Chondrocyte (in vitro differentiated cells): ENCODE results near the gene ESR1. TPM values are rescaled to one million over a fixed set of nuclear protein-coding genes. Genes with fewer than 3 reads are reported as not detected.
A peak's percentile ranks its signal among the peaks of the same experiment; 100 is the strongest.

Source experiments
- DNase-seq: peaks from one replicate; pipeline ENCODE4 v3.0.0; 2021; ENCODE audit warnings: mixed read lengths, low spot score
- H3K27ac Mint-ChIP-seq: one replicate; pipeline ENCODE4 v1.8.0; 2021; ENCODE audit warnings: mild to moderate bottlenecking, moderate library complexity, mixed read lengths; ENCODE audit not compliant: unreplicated experiment
- H3K27me3 Mint-ChIP-seq: 2 replicates; pipeline ENCODE4 v1.8.0; 2021; ENCODE audit warnings: low read depth, mixed read lengths
- H3K36me3 Mint-ChIP-seq: 2 replicates; pipeline ENCODE4 v1.8.0; 2021; ENCODE audit warnings: low read depth, mixed read lengths
- H3K4me1 Mint-ChIP-seq: 2 replicates; pipeline ENCODE4 v1.8.0; 2021; ENCODE audit warnings: low read depth, mild to moderate bottlenecking, mixed read lengths
- H3K4me3 Mint-ChIP-seq: one replicate; pipeline ENCODE4 v1.8.0; 2021; ENCODE audit warnings: mild to moderate bottlenecking, moderate library complexity, mixed read lengths; ENCODE audit not compliant: unreplicated experiment
- H3K9me3 Mint-ChIP-seq: 2 replicates; pipeline ENCODE4 v1.8.0; 2021; ENCODE audit warnings: low read depth, mixed read lengths
- CTCF ChIP-seq: fragments of 200-600 bp; sonication (generic); IDR thresholded peaks from 2 replicates; pipeline ENCODE4 v1.5.0; 2021; ENCODE audit warnings: antibody characterized with exemption, mild to moderate bottlenecking, moderate library complexity
- long read RNA-seq: library from polyadenylated mRNA; stranded (forward); transcript quantifications from one replicate; pipeline ENCODE4 v2.0.0, GENCODE V29; 2021
- total RNA-seq: library from RNA; stranded (reverse); gene quantifications from 3 replicates; pipeline ENCODE4 v1.2.1, GENCODE V29; 2021

The ESR1 gene
- not detected in 3 replicates for total RNA-seq
- long read RNA-seq, result 0 reads

- peak within 1 kb of the TSS; percentile 65 for H3K4me3 Mint-ChIP-seq
- no peak within 1 kb of the TSS for H3K27ac Mint-ChIP-seq
- no peaks in the 10 kb centered on the region for H3K36me3 Mint-ChIP-seq
- no peak for DNase-seq
- H3K4me1 Mint-ChIP-seq, result peaks cover 16% of the 10 kb centered on the region
- H3K27me3 Mint-ChIP-seq, result peaks cover 71% of the 10 kb centered on the region
- no peaks in the 10 kb centered on the region for H3K9me3 Mint-ChIP-seq
- TF ChIP-seq CTCF, result no peak
These were observed at the start of gene ESR1 for GRCh38 chr6:151807513-151808370. ESR1 (plus strand) TSS chr6:151807682; CDS start chr6:151807913, 231 bp downstream.

GRCh38 chr6:151760486-151760885 lies 47.0 kb upstream of the ESR1 start:
- H3K4me1 Mint-ChIP-seq, result peaks cover 19% of the 10 kb centered on the region
- H3K36me3 Mint-ChIP-seq, result no peaks in the 10 kb centered on the region
- H3K27ac Mint-ChIP-seq, result no peak overlapping the region
- no peak overlapping the region for H3K4me3 Mint-ChIP-seq
- DNase-seq, result no peak
- peaks cover 8% of the 10 kb centered on the region for H3K27me3 Mint-ChIP-seq
- no peak for TF ChIP-seq CTCF
- H3K9me3 Mint-ChIP-seq, result peaks cover 2% of the 10 kb centered on the region

GRCh38 chr6:151761851-151762250 lies 45.6 kb upstream of the ESR1 start:
- no peak for DNase-seq
- no peak for TF ChIP-seq CTCF
- Mint-ChIP-seq H3K27ac (no peak overlapping the region), H3K36me3 (no peaks in the 10 kb centered on the region), H3K9me3 (no peaks in the 10 kb centered on the region), H3K4me3 (no peak overlapping the region), H3K4me1 (peaks cover 22% of the 10 kb centered on the region), H3K27me3 (peaks cover 5% of the 10 kb centered on the region)

GRCh38 chr6:151762817-151763216 lies 44.7 kb upstream of the ESR1 start:
- no peak overlapping the region for H3K4me3 Mint-ChIP-seq
- no peak overlapping the region for H3K27ac Mint-ChIP-seq
- TF ChIP-seq CTCF, result no peak
- DNase-seq, result no peak
- H3K4me1 Mint-ChIP-seq, result peaks cover 22% of the 10 kb centered on the region
- no peaks in the 10 kb centered on the region for H3K36me3 Mint-ChIP-seq
- H3K27me3 Mint-ChIP-seq, result peaks cover 12% of the 10 kb centered on the region
- no peaks in the 10 kb centered on the region for H3K9me3 Mint-ChIP-seq

- no peak overlapping the region for H3K4me3 Mint-ChIP-seq
- no peaks in the 10 kb centered on the region for H3K9me3 Mint-ChIP-seq
- H3K36me3 Mint-ChIP-seq, result no peaks in the 10 kb centered on the region
- H3K4me1 Mint-ChIP-seq, result peaks cover 22% of the 10 kb centered on the region
- peak; percentile 54 for TF ChIP-seq CTCF
- DNase-seq, result no peak
- no peak overlapping the region for H3K27ac Mint-ChIP-seq
- peaks cover 16% of the 10 kb centered on the region for H3K27me3 Mint-ChIP-seq
These were observed 44.2 kb upstream of the ESR1 start for GRCh38 chr6:151763303-151763702.
